SHP77 (cell line): ENCODE measurements around the gene SATB2.

ENCODE experiments used
- DNase-seq, 2 experiments: peaks; one replicate each; lab custom pipeline; 2025; lab: John Stamatoyannopoulos, UW

Gene SATB2

DNA sequence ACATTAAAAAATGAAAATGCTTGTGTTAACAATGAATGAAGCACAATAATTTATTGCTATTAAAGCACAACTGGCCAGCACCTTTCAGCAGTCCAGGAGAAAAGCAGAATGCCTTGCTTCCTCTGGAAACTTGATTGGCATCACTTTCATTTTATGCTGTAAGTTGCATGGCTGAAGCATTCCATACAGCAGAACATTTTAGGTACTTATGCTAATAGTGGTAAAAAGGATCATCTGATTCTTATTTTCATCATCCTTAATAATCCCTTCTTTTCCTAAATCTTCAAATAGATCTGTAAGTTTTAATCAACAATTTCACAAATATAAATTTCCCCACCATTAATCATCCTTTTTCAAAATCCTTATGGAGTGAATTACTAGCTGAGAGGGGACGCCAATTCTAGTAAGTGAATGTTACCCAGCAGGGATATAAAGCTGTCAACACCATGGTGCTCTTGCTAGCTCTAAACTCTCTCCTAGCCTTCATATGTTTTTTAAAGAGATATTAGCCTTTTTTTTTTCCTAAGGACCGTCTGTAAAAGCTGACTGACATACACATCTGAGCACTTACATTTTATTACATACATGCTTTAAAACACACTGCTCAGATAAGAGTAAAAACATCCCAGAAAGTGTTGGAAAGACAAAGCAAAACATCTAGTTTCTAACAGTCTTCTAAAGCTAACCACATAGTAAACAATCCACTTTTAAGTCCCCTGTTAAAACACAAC is 5.3 kb downstream of the SATB2 start:
- peak in 1 of 2 experiments; percentile 21 for DNase-seq

GRCh38 chr2:199449956-199450355 is 7.8 kb downstream of the SATB2 start:
- DNase-seq: no peak

DNA sequence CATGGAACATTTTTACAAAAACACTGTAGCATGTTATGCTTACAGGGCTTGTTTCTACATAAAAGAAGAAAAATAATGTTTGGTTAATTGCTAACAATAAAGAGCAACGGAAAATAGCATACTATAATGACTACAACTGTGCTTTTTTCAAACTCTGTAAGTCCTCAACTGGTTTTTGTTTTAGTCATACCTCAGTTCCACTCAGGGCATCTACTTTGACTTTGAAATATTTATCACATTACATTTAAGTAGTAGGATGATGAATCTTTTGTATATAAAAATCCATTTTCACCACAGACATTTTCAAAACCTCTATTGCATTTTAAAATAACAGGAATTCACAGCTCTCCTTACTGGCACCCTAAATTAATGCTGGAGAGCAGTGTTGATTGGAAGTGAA is 8.3 kb downstream of the SATB2 start:
- no peak for DNase-seq

DNA sequence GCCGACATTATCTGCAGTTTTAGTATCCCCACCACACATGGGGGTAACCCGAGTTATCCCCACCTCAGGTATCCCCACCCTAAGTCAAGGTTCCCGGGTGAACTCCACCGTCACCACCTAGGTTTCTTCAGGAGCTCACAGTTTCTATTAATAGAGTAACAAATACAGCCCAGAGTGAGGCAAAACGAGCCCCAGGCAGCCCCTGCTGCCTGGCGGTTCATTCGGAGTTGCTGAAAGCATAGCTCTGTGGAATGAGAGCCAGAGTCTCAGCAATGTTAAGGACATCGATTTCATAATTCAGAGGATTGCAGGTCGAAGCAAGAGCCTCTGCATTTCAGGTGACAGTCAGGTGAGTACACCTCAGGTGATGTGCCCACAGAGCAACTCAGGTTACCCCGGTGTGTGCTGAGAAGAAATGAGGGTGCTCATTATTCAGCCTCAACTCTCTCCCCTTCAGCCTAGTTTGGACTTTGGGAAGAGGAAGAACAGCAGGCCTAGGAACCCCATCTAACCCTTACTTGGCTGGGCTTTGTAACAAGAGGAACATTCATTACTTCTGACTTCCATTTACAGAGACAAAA is 10.7 kb downstream of the SATB2 start:
- no peak for DNase-seq

- no peak for DNase-seq
Observed at GRCh38 chr2:199444749-199445148, 13.0 kb downstream of the SATB2 start.

- no peak for DNase-seq
Observed at GRCh38 chr2:199443589-199444130, 14.1 kb downstream of the SATB2 start.

GRCh38 chr2:199442173-199442572 is 15.6 kb downstream of the SATB2 start:
- DNase-seq: no peak

DNA sequence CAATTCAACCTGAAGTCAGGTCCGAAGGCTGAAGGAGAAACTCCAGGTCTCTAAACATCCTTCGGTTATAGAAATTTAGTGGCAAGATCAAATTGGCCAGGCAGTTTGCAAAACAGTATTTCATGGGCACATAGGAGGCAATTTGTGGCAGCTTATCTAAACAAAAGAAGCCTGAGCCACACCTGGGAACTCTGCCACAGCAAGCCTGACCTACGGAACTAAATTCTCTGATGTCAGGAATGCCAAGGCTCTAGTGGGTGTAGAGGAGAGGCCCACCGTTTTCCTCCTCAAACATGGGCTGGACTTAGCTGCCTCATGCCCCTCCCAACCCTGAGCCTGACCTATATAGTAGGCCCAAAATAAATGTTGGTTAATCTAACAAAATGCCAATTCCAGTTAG is 16.0 kb downstream of the SATB2 start:
- DNase-seq: no peak

GRCh38 chr2:199440118-199440517 is 17.6 kb downstream of the SATB2 start:
- no peak for DNase-seq

DNA sequence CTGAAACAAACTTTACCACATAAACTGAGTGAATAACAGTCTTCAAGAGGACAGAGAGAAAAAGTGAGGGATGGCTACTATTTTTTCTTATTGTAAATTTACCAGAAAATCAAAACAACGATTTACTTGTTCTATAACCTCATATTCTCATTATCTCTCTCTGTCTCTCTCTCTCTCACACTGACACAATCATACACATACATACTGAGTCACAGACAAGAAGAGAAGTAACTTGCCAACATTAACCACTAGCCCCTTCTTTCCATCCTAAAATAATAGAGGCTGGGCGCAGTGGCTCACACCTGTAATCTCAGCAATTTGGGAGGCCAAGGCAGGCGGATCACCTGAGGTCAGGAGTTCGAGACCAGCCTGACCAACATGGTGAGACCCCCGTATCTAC is 18.2 kb downstream of the SATB2 start:
- no peak for DNase-seq

GRCh38 chr2:199439066-199439465 is 18.7 kb downstream of the SATB2 start:
- no peak for DNase-seq

- no peak for DNase-seq
Observed at GRCh38 chr2:199434555-199434954, 23.2 kb downstream of the SATB2 start.

GRCh38 chr2:199433204-199433832 is 24.4 kb downstream of the SATB2 start:
- peak; percentile 19 to 68 for DNase-seq

- DNase-seq: peak in 1 of 2 experiments; percentile 51
Observed at GRCh38 chr2:199431746-199432213, 26.0 kb downstream of the SATB2 start.

DNA sequence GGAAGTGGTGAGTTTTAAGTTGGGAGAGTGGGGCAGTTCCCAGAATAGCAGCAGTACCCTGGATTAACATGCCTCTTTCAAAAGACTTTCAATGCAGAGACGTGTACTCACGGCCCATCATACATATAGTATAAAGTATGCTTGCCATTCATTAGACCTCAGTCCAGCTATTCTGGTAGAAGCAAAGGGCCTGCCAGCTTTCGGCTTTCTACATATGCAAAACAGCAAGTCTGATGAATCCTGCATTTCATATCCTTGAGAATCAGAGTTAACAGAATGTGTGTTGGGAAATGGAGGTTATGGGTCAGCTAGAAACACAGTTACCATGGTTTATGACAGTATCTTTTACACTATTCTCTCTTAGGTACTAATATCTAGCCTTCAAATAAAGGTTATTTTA is 27.5 kb downstream of the SATB2 start:
- no peak for DNase-seq

GRCh38 chr2:199428291-199428690 is 29.4 kb downstream of the SATB2 start:
- DNase-seq: no peak

DNA sequence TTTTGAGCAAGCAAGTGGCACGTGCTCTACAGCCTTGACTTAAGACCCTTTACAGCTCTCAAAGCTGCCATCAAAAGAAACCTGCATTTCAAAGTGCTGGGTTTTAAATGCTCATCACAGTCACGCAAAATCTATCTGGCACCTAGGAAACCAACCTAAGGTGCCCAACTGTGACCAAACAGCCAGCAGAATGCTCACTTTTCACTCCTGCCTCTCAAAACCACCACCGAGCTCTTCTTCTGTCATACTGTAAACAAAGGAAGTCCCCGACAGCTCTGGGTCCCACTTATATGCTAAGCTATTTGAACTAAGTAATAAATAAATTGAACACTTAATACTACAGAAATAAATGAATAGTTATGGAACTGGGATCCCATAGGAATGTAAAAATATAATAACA is 33.6 kb downstream of the SATB2 start:
- DNase-seq: no peak

- DNase-seq: no peak
Observed at GRCh38 chr2:199419428-199419827, 38.3 kb downstream of the SATB2 start.

- no peak for DNase-seq
Observed at GRCh38 chr2:199414465-199414864, 43.3 kb downstream of the SATB2 start.

GRCh38 chr2:199414001-199414400 is 43.7 kb downstream of the SATB2 start:
- DNase-seq: no peak

GRCh38 chr2:199409759-199410529 is 47.8 kb downstream of the SATB2 start:
- no peak for DNase-seq

DNA sequence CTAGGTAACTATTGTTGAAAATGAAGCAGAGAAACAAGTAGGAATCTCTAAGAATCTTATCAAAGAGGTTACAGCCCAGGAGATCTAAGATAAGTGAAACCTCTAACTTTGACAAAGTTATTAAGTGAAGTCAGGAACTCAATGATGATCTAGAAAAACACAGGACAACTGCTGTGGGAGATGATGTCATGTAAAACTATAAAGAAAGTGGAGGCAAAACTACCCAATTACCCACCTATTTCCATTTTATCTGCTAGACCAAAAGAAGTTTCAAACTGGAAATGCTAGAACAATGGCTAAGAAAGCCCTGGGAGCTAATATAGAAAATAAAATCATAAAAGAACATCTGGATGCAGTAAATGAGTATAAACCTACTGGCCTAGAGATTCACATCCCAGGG is 50.3 kb downstream of the SATB2 start:
- no peak for DNase-seq
